Right lung (tissue), 5 donors: Measurements from ENCODE around the gene CPLANE1. TPM values are rescaled to one million over a fixed set of nuclear protein-coding genes. Genes with fewer than 3 reads are reported as not detected.
"Not testable (repeated sequence)": the region's sequence is repeated elsewhere in the genome, so short reads cannot be mapped to it uniquely, and the experiment has no call there.

ENCODE experiments used
- DNase-seq, 2 donors: peaks; one replicate each; pipeline ENCODE4 v3.0.0-alpha.2; 2013
- polyA plus RNA-seq, 5 donors: library from polyadenylated mRNA; unstranded; fragments of 120-200 nt; gene quantifications; one replicate each; pipeline versions ENCODE4 v1.2.1 to v1.2.3, GENCODE V29; 2013; ENCODE audit warnings: inconsistent platforms in 1 of 5, low replicate concordance in 1 of 5; ENCODE audit not compliant: insufficient read length in 5 of 5, insufficient read depth in 1 of 5

The CPLANE1 gene
- polyA plus RNA-seq, 5 donors: 22.2 to 44.5 (median 34.6) TPM

DNA sequence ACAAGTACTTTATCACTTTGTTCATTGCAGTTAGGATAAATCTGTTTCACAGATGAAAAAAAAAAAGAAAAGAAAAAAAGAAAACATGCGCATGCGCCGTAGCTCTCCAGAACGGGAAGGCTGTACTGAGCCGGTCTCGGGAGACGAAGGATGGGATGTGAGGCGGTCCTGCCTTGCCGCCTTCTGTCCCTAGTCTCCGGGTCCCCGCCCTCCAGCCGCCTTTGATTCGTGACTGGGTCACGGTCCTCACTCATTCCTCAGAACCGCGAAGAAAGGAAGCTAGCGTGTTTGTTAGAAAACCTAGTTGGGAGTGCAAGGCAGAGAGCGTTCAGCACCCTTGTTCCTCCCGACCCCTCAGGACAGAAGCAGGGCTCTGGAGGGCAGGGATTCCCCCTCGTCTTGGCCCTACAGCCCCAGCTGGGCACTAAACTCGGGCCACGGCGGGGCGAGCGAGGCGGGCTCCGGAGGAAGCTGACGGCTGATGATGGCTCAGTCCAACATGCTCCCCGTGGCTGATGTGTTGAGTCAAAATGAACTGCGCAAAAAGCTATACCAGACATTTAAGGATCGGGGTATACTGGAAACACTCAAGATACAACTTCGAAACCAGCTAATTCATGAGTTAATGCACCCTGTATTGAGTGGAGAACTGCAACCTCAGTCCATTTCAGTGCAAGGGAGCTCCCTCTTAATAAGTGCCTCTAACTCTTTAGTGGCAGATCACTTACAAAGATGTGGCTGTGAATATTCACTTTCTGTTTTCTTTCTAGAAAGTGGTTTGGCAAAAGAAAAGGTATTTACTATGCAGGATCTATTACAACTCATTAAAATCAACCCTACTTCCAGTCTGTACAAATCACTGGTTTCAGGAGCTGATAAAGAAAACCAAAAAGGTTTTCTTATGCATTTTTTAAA is 40.0 kb downstream of the CPLANE1 start:
- DNase-seq: peak; percentile 9 to 10

DNA sequence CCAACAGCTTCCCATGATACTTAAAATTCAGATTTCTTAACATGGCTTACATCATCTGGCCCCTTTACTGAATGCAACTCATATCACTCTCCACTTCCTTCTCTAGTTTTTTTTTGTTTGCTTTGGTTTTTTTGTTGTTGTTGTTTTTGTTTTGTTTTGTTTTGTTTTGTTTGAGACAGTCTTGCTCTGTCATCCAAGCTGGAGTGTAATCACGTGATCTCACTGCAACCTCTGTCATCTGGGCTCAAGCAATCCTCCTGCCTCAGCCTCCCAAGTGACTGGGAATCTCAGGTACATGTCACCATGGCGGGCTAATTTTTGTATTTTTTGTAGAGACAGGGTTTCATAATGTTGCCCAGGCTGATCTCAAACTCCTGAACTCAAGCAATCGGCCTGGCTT is 41.4 kb downstream of the CPLANE1 start:
- no peak for DNase-seq

DNA sequence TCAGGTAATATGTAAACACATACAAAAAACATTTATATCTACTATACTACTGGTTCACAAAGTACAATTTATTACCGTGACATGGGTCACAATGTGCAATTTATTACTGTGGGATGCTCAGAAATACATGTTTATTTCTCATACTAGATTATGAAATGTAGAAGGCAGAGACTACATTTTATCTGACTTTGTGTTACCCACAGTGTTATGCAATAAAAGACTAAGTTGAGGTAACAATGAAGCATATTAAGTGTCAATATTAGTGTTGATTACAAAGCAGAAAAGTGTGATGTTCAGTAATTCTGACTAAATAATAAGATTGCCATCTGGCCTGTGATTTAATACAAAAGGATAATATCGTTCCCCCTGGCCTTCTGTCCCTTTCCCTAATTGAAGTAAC is 42.4 kb downstream of the CPLANE1 start:
- DNase-seq: no peak

DNA sequence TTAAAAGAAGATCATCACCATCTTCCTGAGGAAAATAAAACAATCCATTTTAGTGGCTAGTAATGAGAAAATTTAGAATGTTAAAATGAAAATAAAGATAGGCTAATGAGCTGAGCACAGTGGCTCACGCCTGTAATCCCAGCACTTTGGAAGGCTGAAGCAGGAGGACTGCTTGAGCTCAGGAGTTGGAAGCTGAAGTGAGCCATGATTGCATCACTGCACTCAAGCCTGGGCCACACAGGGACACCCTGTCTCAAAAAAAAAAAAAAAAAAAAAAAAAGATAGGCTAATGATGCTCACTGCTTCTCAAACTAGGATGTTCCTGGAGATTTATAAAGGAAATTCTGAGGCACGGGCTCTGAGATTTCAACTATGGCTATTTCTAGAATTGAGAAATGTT is 50.3 kb downstream of the CPLANE1 start:
- no peak for DNase-seq

DNA sequence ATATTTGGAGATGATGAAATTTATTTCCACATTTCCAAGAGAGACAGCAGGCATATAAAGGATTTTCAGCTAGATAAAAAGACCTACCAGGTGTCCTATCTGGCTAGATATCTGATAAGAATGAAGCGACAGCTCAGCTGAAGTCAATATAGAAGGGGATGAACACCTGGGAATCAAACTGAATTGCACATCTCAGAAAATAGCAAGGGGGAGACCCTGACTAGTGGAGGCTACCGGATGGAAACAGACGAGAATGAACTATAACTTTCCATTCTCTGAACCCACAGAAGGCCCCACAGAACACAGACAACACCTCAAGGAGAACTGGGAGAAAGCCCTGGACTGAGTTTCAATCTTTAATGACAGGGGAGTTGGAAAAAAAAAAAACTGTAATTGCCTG is 51.1 kb downstream of the CPLANE1 start:
- no peak for DNase-seq

DNA sequence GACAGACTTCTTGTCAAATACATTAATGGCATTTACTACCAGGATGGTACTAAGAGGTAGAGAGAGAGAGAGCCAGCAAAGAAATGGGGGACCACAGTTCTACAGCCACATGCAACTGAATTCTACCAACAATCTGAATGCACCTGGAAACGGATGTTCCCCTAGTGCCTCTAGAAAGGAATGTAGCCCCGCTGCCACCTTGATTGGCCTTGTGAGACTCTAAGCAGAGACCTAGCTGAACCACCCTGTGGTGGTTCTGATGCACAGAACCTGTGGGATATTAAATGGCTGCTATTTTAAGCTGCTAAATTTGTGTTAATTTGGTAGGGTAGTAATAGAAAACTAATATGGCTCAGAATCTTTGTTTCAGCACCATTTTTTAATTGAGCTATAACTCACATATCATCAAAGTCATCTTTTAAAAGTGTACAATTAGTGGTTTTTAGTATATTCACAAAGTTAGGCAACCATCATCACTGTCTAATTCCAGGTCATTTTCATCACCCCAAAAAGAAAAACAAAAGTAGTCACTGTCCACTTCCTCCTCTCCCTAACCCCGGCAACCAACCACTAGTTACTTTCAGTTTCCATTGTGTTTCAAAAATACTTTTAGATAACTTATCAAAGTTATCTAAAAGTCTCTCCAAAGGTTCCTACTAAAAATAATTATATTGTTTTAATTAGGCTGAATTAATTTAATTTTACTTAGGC is 51.7 kb downstream of the CPLANE1 start:
- no peak for DNase-seq

DNA sequence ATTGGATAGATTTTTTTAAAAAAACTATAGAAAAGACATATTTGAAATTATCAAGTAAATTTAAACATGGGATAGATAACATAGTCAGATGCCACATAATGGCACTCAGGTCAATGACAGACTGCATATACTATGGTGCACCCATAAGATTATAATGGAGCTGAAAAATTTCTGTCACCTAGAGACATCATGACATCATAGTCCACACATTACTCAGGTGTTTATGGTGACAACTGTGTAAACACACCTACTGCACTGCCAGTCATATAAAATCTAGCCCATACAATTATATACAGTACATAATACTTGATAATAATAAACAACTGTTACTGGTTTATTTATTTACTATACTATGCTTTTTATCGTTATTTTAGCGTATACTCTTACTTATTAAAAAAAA is 58.6 kb downstream of the CPLANE1 start:
- DNase-seq: no peak

DNA sequence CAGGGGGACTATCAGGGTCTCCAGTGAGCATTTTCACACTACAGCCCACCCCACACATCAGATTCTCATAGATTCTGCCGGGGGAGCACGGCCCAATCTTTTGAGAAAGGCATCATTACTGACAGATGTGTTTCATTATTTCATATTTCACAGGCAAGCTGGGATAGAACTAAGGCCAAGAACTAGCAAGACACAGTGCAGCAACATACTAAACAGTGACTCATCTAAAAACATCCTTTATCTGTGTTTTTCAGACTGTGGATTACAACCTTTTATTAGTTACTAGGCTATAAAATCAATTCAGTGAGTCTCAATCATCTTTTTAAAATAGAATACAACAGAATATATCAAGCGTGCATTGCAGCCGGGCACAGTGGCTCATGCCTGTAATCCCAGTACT is 59.8 kb downstream of the CPLANE1 start:
- DNase-seq: no peak

DNA sequence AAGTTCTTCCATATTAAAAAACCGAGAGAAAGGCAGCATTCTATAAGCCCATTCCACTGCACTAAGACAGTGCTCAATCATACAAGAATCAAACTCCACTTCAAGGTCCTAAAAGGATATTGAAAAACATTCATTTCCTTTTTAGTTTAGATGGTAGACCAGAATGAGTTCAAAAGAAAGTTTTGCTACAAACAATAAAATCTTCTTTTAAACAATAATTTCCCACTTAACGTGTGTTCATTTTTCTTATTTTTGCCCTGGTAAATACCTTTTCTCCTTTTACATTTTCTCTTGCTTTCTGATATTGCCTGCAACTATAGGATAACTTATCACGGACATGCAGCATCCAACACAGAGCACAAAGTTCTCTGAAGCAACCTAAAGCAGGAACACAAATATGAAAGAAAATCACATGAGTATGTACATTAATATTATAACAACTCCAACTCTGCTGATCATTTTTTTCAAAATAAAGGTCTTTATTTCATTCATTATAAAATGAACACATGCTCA is 61.7 kb downstream of the CPLANE1 start:
- DNase-seq: no peak

DNA sequence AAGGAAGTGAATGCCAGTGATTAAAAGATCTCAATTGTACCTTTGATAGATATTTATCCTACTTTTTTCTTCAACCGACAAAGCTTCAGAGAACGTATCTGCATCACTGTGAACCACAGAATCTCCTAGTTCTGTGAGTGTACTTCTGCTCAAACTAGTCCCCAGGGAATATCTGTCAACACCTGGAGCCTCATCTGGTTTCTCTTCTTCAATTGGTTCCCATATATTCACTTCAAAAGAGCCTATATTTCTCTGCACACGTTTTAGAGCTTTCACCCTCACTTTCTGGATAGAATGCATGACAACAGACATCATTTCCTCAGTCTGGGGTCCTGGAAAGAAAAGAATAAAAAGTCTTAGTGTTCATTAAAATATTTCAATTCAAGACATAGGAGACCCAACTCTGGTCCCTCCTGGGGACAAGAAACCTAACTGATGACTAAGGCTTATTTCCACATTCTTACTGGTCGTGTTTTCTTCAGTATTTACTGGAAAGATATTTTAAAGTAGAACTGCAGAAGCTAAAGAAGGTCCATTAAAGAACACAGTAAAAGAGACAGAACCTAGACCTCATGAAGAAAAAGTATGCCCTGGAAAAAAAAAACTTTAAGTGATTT is 64.3 kb downstream of the CPLANE1 start:
- no peak for DNase-seq

DNA sequence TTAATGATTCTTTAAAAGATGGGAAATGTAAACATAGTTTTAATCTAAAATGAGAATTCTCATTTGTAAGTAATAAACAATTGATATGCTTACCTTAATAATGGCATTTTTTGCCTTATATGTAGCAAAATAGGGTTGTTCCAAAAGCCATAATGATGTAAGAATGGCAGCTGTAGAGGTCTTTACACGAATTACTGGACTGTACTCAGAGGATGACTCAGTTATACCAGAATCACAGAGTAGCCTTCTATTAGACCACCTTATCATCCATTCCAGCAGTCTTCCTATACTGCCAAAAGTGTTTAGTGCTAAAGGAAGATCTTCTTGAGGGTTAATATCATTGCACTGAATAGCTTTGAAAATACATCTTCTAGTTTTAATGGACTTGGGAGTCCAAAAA is 66.5 kb downstream of the CPLANE1 start:
- no peak for DNase-seq

DNA sequence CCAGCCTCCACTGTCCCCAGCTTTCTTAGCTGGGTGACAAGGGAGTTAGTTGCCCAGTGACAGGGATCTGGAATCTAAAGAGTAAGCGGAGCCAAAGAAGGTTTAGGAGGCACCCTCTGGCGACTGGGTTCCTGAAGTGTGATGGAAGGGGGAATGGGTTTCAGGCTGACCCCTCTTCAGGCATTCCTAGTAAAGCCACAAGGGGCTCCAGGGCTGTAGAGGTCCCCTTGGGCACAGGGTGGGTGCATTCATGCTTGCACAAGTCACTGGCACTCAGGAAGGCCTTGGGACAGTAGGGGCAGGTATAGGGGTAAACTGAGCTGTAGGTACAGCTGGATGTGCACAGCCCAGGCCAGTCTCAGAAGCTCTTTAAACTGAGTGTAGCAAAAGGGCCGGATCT is 74.2 kb downstream of the CPLANE1 start:
- no peak for DNase-seq

DNA sequence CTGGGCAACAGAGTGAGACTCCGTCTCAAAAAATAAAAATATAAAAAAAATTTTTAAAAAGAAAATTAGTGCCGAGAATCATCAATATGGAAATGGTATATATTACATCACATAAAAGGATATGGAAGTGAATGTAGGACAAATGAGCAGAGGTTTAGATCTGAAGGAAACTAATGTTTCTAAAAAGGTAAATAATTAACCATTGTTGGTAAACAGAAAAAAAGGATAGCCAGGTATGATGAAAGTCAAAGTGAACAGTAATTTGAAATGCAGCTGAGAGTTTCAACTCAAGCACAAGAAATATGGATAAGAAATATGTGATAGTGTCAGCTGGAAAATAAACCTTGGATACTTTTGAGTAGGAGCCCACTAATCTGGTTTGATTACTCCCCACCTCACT is 76.2 kb downstream of the CPLANE1 start:
- no peak for DNase-seq

DNA sequence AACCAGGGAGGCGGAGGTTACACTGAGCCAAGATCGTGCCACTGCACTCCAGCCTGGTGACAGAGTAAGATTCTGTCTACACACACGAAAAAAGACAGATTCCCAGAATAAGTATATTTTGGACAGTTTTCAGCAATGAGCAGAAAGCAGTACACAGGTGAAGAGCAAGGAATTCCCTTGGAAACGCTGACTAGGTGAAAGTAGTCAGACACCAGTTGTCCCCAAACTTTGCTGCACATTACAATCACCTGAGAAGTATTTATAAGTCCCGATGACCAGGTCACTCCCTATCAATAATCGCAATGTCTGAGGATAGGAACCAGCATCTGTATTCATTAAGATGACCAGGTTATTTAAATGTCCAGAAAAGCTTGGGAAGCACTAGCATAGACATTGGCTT is 78.3 kb downstream of the CPLANE1 start:
- DNase-seq: no peak

DNA sequence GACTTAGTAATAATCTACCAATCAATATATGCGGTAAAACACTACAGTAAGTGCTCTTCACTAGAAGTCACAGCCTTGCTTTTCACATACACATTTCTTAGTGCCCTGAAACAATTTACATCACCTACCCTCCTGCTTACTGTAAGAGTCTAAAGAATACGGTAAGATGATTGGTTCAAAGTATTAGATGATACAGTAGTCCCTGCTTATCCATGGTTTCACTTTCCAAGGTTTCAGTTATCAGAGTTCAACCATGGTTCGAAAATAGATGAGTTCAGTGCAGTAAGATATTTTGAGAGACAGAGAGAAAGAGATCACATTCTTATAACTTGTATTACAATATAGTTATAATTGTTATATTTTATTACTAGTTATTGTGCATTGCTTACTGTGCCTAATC is 83.0 kb downstream of the CPLANE1 start:
- no peak for DNase-seq

DNA sequence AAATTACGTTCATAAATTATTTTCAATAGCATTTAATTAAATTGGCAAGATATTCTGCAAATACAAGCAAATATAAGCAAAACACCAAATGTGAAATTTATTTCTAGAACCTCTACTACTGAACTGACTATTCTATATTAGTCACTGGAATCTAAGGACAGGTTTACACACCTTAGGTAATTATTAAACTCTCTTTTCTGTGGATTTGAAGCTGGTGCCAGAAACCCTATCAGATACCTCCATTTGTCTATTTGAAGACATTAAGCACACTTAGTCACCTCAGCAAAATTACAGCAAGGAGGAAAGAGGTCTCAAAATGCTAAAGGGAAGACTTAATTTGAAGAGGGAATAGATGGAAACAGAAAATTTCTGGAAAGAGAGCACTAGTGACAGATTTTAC is 83.4 kb downstream of the CPLANE1 start:
- no peak for DNase-seq

DNA sequence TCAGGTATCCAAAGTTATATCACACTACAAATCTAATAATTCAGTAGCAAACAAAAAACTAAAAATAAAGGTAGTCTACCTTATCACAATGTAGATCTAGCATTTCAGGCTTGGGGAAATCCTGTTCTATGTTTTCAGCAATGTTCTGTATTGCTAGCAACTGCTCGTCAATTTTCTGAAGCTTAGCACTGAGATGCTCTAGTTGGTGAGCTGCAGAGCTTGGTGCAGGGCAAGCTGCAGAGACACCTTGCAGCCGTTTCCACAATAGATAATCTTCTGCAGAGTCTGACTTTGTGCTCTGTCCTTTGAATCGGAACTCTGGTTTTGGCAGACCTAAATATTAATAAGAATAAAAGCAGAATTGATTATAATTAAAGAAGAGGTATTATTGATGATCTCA is 95.5 kb downstream of the CPLANE1 start:
- no peak for DNase-seq

DNA sequence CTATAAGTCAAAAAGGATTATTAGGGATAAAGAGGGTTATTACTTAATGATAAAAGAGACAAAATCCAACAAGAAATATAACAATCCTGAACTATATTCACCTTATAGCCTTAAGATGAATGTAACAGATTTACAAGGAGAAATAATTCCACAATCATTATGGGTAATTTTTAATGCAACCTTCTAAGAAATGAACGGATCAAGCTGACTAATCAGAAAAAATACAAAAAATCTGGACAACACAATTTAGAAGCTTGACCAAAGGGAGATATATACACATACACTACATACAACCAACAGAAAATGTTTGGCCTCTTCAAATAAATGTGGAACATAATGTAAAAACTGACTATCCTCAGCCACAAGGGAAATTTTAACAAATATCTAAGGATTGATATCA is 102.3 kb downstream of the CPLANE1 start:
- no peak for DNase-seq

DNA sequence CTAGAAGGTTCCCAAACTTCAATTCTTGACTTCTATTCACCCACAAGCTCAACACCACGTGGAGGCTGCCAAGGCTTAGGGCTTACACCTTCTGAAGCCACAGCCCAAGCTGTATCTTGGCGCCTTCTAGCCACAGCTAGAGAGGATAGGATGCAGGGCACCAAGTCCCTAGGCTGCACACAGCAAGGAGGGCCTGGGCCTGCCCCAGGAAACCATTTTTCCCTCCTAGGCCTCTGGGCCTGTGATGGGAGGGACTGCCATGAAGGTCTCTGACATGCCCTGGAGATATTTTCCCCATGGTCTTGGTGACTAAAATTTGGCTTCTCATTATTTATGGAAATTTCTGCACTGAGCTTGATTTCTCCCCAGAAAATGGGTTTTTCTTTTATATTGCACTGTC is 112.5 kb downstream of the CPLANE1 start:
- no peak for DNase-seq

DNA sequence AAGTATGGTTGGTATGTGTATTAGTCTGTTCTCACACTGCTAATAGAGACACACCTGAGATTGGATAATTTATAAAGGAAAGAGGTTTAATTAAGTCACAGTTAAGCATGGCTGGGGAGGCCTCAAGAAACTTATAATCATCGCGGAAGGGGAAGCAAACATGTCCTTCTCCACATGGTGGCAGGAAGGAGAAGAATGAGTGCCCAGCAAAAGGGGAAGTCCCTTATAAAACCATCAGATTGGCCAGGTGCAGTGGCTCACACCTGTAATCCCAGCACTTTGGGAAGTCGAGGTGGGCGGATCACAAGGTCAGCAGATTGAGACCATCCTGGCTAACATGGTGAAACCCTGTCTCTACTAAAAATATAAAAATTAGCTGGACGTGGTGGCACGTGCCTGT is 113.9 kb downstream of the CPLANE1 start:
- DNase-seq: not testable (repeated sequence)

DNA sequence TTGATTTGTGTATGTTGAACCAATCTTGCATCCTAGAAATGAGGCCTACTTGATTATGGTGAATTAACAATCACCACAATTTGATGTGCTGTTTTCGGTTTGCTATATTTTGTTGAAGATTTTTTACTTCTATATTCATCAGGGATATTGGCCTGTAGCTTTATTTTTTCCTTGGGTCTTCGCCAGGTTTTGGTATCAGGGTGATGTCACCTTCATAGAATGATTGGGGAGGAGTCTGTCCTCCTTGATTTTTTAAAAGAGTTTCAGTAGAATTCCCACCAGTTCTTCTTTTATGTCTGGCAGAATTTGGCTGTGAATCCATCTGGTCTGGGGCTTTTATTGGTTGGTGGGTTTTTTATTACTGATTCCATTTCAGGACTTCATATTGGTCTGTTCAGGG is 115.2 kb downstream of the CPLANE1 start:
- no peak for DNase-seq

DNA sequence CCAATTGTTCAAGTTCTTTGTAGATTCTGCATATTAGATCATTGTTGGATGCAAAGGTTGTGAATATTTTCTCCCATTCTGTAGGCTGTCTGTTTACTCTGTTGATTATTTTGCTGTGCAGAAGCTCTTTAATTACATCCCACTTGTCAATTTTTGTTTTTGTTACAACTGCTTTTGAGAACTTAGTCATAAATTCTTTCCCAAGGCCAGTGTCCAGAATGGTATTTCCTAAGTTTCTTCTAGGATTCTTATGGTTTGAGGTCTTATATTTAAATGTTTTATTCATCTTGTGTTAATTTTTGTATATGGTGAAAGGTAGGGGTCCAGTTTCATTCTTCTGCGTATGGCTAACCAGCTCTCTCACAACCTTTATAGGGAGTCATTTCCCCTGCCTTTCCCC is 116.5 kb downstream of the CPLANE1 start:
- no peak for DNase-seq

DNA sequence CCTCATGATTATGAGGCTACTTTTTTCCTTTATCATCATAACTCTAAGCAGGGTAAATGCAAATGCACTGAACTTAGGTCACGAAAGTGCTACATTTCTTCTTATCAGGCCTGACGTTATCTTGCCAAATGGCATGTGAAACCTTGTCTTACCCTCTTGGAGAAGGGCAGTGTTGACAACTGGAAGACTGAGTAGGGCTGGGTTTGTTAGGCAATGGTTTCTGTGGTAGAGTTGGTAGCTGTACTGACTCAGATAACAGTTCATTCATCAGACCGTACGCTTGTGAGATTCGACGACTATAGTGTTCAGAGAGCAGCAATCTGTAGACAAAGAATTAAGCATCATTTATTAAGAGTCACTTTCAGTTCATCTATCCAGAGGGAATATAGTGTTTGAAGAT is 127.7 kb downstream of the CPLANE1 start:
- DNase-seq: no peak
